GM12892 (cell line): ENCODE measurements around the gene RNF144A.

Experiments
- POLR2A ChIP-seq: IDR thresholded peaks from 2 replicates; pipeline ENCODE4 v1.6.1; 2011; ENCODE audit warnings: low read depth, low read length, control low read depth
- POLR2AphosphoS5 ChIP-seq: IDR thresholded peaks from 2 replicates; pipeline ENCODE4 v1.6.1; 2011; ENCODE audit warnings: low read depth, low read length, control low read depth

GRCh38 chr2:6924924-6925409 is 7.8 kb downstream of the RNF144A start:
- no peak for TF ChIP-seq POLR2A
- no peak for TF ChIP-seq POLR2AphosphoS5
